GM13976 (cell line): ENCODE results near the gene ARAP1.

Experiments
- DNase-seq: peaks from one replicate; pipeline ENCODE4 v3.0.0; 2012; ENCODE audit warnings: low spot score
- CTCF ChIP-seq: IDR thresholded peaks from 2 replicates; pipeline ENCODE4 v1.5.1; 2012; ENCODE audit warnings: borderline replicate concordance, mild to moderate bottlenecking; ENCODE audit not compliant: insufficient read depth; ENCODE audit errors: extremely low read depth, missing control alignments, control extremely low read depth
- in situ Hi-C: fragments of 300-500 bp; cut with MboI; formaldehyde crosslinking; loops from one replicate; pipeline ENCODE4 v1.12.0; 2022; ENCODE audit warnings: low sequenced_read_pairs, mixed read lengths, inconsistent platforms; ENCODE audit not compliant: unreplicated experiment

Gene ARAP1

GRCh38 chr11:72735495-72736027 is 16.6 kb downstream of the ARAP1 start:
- no peak for TF ChIP-seq CTCF
- DNase-seq, result no peak
- in situ Hi-C loops, result no loop called here

DNA sequence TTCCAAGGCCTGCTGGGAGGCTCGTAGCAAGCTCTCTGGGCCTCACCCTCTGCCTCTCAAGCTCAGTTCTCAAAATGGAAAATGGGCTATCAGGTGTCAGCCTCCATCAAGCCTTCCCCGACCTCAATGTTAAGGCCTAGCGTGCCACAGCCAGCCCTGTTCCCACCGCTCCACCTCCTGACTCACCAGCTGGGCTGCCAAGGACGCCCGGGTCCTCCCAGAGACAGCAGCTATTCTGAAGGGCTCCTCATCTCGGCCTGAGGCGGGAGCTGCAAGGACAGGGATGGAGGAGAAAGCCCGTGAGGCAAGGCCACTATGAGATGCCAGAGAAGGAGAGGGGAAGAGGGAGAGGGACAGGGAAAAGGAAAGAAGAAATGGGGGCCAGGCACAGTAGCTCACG is 19.9 kb downstream of the ARAP1 start:
- in situ Hi-C loops, result no loop called here
- no peak for TF ChIP-seq CTCF

GRCh38 chr11:72730737-72731136 is 21.5 kb downstream of the ARAP1 start:
- TF ChIP-seq CTCF, result no peak
- in situ Hi-C loops, result no loop called here
- no peak for DNase-seq

More for the DNA sequence above, 19.9 kb downstream of the ARAP1 start:
- no peak for DNase-seq

GRCh38 chr11:72730243-72730642 is 22.0 kb downstream of the ARAP1 start:
- in situ Hi-C loops, result no loop called here
- DNase-seq, result no peak
- no peak for TF ChIP-seq CTCF

- DNase-seq, result no peak
- in situ Hi-C loops, result loop anchor here (10.0 kb wide), 1 partner anchor 67 kb away; the partner anchor contains the start of gene STARD10
Measured at GRCh38 chr11:72727521-72727920, 24.7 kb downstream of the ARAP1 start.

GRCh38 chr11:72726266-72727220 is 25.7 kb downstream of the ARAP1 start:
- DNase-seq, result no peak
- no peak for TF ChIP-seq CTCF
- in situ Hi-C loops, result loop anchor here (10.0 kb wide), 1 partner anchor 68 kb away; the partner anchor contains the start of gene STARD10

More at GRCh38 chr11:72727521-72727920, 24.7 kb downstream of the ARAP1 start:
- no peak for TF ChIP-seq CTCF
